Measurements from ENCODE around the gene DNAJA3. TPM values are rescaled to one million over a fixed set of nuclear protein-coding genes. Genes with fewer than 3 reads are reported as not detected.

DNAJA3 gene
- total RNA-seq, 1 experiment from 2014 or later, result 64.1 TPM

GRCh38 chr16:4411684-4412083, 14.0 kb upstream of the DNAJA3 start:
- DNase-seq (ENCODE audit: low spot score), result no peak
- no peak overlapping the region for H3K4me3 Mint-ChIP-seq

GRCh38 chr16:4412159-4412558, 13.5 kb upstream of the DNAJA3 start:
- Mint-ChIP-seq H3K4me1 (peaks cover 5% of the 10 kb centered on the region), H3K9me3 (no peaks in the 10 kb centered on the region), H3K36me3 (no peaks in the 10 kb centered on the region), H3K27ac (no peak overlapping the region), H3K27me3 (ENCODE audit: low read depth) (peaks cover 2% of the 10 kb centered on the region; the same call in 1 of the 2 replicates), H3K4me3 (no peak overlapping the region)
- TF ChIP-seq MXD4 (CRISPR knock-in tag; IDR thresholded peaks at IDR 0.05; ENCODE audit: borderline replicate concordance), result no peak
- no peak for TF ChIP-seq TEAD1 (CRISPR knock-in tag; IDR thresholded peaks at IDR 0.05)
- TF ChIP-seq SMAD4 (CRISPR knock-in tag; IDR thresholded peaks at IDR 0.05), result no peak
- no peak for TF ChIP-seq FOXP4 (CRISPR knock-in tag; IDR thresholded peaks at IDR 0.05)
- no peak for DNase-seq (ENCODE audit: low spot score)
- ChIA-PET CTCF (interaction anchor here (1.1 to 8.8 kb wide), 2 partner anchors 8 to 34 kb away, joined by 3 to 102 read pairs; no protein-coding TSS in a partner anchor), POLR2A (no interaction called here)
- no peak for ATAC-seq

More at GRCh38 chr16:4411684-4412083, 14.0 kb upstream of the DNAJA3 start:
- no peak for TF ChIP-seq MXD4 (CRISPR knock-in tag; IDR thresholded peaks at IDR 0.05; ENCODE audit: borderline replicate concordance)
- no peak for TF ChIP-seq NFYB (CRISPR knock-in tag; conservative IDR thresholded peaks at IDR 0.05; ENCODE audit: low read depth)
- no peak for TF ChIP-seq ZNF219 (CRISPR knock-in tag; IDR thresholded peaks at IDR 0.05; ENCODE audit: borderline replicate concordance)
- no peaks in the 10 kb centered on the region for H3K36me3 Mint-ChIP-seq
- H3K27ac Mint-ChIP-seq, result no peak overlapping the region
- ChIA-PET POLR2A (no interaction called here), CTCF (interaction anchor here (1.1 to 8.8 kb wide), 2 partner anchors 8 to 34 kb away, joined by 3 to 102 read pairs; no protein-coding TSS in a partner anchor)
- no peaks in the 10 kb centered on the region for H3K27me3 Mint-ChIP-seq (ENCODE audit: low read depth)
- no peaks in the 10 kb centered on the region for H3K9me3 Mint-ChIP-seq
- ATAC-seq, result no peak
- H3K4me1 Mint-ChIP-seq, result peaks cover 5% of the 10 kb centered on the region

- peaks cover 6% of the 10 kb centered on the region for H3K27me3 Mint-ChIP-seq (ENCODE audit: low read depth)
- ATAC-seq (no peak), DNase-seq (ENCODE audit: low spot score) (no peak)
- no peak overlapping the region for H3K4me3 Mint-ChIP-seq
- peaks cover 5% of the 10 kb centered on the region for H3K4me1 Mint-ChIP-seq
- POLR2A ChIA-PET, result no interaction called here
- no peak overlapping the region for H3K27ac Mint-ChIP-seq
- no peaks in the 10 kb centered on the region for H3K36me3 Mint-ChIP-seq
- CTCF ChIA-PET, result interaction anchor here (8.8 kb wide), 1 partner anchor 9 kb away, joined by 102 read pairs; no protein-coding TSS in a partner anchor
- H3K9me3 Mint-ChIP-seq, result no peaks in the 10 kb centered on the region
- no peak for TF ChIP-seq ATF2 (CRISPR knock-in tag; IDR thresholded peaks at IDR 0.05; ENCODE audit: borderline replicate concordance, low read depth)
- no peak for TF ChIP-seq SMAD4 (CRISPR knock-in tag; IDR thresholded peaks at IDR 0.05)
- TF ChIP-seq CDX4 (CRISPR knock-in tag; IDR thresholded peaks at IDR 0.05; ENCODE audit: borderline replicate concordance), result no peak
- TF ChIP-seq ZBTB21 (CRISPR knock-in tag; IDR thresholded peaks at IDR 0.05; ENCODE audit: borderline replicate concordance), result no peak
- TF ChIP-seq ARID4B (CRISPR knock-in tag; IDR thresholded peaks at IDR 0.05; ENCODE audit: borderline replicate concordance), result no peak
- no peak for TF ChIP-seq MXD4 (CRISPR knock-in tag; IDR thresholded peaks at IDR 0.05; ENCODE audit: borderline replicate concordance)
- no peak for TF ChIP-seq PRDM15 (CRISPR knock-in tag; IDR thresholded peaks at IDR 0.05)
Observed at GRCh38 chr16:4412854-4413253, 12.8 kb upstream of the DNAJA3 start.
